CD4-positive, alpha-beta T cell treated with Interleukin-15 for 4 hours (primary cell): ENCODE measurements around the gene GPR27.

Experiments used
- DNase-seq: peaks from one replicate; pipeline ENCODE4 v3.0.0-alpha.2; 2020; ENCODE audit warnings: low spot score

The GPR27 gene

GRCh38 chr3:71733319-71733718 is 20.3 kb upstream of the GPR27 start:
- no peak for DNase-seq

GRCh38 chr3:71734881-71735280 is 18.8 kb upstream of the GPR27 start:
- no peak for DNase-seq

DNA sequence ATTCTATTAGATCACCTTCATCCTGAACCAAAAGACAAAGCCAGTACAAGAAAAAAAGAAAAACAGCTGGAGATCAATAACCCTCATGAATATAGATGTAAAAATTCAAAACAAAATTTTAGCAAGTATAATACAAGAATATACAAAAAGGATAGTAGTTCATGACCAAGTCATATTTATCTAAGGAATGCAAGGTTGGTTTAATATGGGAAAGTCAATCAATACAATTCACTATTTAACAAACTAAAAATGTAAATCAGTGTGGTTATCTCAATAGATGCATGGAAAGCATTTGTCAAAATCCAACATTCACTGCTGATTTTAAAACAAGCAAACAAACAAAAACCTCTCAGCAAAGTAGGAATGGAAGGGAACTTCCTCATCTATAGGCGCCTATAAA is 11.0 kb upstream of the GPR27 start:
- DNase-seq, result no peak

GRCh38 chr3:71744738-71745137 is 8.9 kb upstream of the GPR27 start:
- no peak for DNase-seq

GRCh38 chr3:71751602-71752001 is 2.1 kb upstream of the GPR27 start:
- no peak for DNase-seq

DNA sequence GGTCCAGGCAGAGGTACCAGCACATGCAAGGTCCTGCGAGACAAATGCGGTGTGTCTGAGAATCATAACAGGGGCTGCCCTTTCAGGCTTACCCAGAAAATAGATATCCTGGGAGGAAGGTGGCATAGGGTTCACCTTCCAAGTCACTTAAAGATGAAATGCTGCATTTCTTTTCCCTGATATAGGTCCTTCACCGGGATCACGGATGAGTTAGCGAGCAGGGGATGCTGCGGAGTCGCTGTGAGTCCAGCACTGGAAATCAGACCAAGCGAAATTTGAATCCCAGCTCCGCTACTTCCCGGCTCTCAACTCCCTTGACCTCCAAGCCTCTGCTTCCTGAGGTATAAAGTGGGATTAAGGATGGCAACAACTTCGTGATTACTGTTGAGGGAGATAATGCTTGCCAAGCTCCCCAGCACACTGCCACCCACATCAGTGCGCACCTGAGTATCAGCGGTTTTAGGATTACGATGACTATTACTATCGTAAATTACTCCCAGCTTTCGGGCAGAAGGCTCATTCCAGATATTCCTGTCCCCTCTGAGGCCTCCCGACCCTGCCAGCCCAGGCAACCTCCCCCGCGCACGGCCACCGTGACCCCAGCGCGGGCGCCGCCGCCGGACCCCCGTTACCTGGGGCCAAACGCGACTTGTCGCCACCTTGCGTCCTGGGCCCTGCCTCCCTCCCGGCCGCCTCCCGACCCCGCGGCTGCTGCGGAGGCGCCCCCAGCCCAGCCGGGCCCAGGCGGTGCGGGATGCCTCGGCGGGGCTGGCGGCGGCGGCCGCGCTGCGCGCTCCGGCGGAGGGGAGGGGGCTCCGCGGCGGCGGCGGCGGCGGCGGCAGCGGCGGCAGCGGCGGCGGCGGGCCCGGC is 589 bp upstream of the GPR27 start:
- DNase-seq, result no peak

DNA sequence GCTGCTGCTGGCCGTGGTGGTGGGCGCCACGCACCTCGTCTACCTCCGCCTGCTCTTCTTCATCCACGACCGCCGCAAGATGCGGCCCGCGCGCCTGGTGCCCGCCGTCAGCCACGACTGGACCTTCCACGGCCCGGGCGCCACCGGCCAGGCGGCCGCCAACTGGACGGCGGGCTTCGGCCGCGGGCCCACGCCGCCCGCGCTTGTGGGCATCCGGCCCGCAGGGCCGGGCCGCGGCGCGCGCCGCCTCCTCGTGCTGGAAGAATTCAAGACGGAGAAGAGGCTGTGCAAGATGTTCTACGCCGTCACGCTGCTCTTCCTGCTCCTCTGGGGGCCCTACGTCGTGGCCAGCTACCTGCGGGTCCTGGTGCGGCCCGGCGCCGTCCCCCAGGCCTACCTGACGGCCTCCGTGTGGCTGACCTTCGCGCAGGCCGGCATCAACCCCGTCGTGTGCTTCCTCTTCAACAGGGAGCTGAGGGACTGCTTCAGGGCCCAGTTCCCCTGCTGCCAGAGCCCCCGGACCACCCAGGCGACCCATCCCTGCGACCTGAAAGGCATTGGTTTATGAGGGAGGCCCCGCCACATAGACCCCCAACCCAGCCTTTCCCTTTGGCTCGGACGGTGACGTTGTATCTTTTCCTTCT is 1.1 kb downstream of the GPR27 start:
- no peak for DNase-seq

- DNase-seq, result no peak
These were observed 4.4 kb downstream of the GPR27 start for GRCh38 chr3:71758091-71758490.

DNA sequence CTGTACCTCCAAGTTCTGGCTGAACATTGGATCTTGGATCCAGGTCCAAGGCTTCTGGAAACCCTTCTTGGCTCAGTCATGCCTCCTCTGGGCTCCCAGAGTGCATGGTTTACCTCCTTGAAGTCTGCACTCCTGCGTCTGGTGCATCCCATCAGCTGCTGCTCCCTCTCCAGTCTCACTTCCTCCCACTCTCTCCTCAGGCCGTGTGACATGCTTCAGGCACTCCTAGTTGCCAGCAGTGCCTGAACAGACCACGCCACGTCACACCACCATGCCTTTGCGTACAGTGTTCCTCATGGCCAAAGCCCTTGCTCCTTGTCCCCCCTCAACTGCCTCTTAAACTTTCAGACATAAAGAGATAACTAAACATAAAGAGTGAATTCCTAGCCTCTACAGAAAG is 5.7 kb downstream of the GPR27 start:
- DNase-seq, result no peak

DNA sequence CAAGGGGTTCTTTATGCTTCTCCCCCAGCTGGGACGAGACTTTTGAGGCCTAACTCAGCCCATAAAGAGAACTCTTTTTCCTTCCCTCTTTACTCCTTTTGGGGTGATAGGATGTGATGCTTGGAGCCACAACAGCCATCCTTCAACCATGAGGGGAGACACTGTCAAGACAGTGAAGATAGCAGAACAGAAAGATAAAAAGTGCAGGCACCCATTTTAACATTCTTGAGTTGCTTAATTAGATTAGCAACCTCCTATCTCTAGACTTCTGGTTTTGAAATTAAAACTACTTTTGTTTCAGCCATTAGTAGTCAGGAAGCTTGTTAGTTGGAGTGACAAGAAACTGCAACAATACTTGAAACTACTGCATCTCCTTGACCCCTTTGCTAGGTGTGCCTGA is 6.5 kb downstream of the GPR27 start:
- no peak for DNase-seq

DNA sequence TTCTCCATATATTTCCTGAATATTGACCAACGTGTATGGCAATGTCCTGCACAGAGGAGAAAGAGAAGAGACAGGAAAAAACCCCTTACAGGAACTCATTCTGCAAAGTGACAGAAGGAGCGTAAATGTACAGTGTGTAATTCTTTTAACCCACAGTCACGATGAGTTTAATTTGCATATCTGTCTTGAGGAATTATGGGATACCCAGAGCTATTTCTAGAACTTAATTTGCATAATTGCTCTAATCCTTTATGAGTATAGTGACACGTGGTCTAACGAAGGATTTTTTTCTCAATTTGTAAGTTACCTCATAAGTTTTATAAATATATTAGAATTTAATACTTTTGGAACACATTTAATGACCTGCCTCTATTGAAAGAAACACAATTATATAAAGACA is 9.8 kb downstream of the GPR27 start:
- DNase-seq, result no peak

GRCh38 chr3:71771126-71771525 is 17.5 kb downstream of the GPR27 start:
- no peak for DNase-seq

DNA sequence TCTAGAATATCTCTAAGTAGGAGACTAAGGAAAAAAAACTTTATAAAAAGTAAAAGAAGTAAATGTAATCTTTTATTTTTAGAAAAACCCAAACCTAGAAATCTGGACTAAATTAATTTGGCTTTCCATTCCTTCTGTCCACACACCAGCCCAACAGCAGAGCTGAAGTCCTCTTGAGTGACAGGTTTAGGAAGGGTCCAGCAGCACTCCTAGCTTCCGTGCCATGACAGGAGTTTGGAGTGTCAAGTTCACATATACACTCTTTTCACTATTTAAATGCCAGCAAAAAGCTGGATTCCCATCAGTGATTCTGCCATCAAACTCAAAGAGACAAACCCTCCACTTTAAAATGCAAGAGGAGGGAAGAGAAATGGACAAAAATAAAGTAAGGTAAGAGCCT is 18.2 kb downstream of the GPR27 start:
- no peak for DNase-seq

GRCh38 chr3:71776538-71776937 is 22.9 kb downstream of the GPR27 start:
- no peak for DNase-seq

- no peak for DNase-seq
These were observed 24.7 kb downstream of the GPR27 start for GRCh38 chr3:71778353-71778752.

DNA sequence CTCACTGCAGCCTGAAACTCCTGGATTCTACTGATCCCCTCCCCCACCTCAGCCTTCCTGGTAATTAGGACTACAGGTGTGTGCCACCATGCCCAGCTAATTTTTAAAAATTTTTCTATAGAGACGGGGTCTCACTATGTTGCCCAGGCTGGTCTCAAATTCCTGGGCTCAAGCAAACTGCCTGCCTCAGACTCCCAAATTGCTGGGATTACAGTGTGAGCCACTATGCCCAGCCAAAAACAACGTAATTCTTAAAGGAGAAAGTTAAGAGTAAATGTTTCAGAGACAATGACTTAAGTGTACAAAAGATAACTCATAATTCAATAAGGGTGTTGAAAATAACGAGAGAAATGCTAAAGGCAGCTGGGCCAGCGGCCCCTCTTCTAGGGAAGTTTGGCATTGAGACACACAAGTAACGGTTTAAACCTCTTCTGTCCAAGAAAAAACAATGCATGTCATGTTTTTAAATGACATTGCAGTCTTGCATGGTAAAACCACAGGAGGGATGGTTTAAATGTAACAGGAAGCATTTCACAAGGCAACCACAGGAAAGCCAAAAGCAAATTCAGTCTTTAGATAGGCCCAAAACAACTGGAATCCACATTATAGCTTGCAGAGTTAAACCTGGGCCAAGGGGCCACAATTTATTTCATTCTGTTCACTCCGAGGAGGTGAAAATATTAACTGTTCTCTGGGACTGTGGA is 26.2 kb downstream of the GPR27 start:
- no peak for DNase-seq

DNA sequence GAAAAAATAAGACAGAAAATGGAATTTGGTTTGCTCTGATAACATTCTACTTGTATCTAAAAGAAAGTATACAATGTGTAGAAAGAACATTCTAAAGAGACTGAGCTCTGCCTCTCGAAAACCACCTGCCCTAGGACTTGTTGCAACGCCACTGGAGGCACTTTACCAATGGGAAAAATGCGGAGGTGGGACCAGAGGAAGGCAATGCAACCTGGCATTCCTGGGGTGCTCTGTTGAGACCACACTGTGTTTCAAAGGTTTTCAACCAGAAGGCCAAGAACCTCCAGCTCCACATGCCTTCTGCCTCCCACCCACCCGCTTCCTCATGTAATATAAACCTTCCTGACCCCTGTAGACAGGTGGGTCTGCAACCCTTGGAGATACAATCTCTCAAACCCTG is 26.8 kb downstream of the GPR27 start:
- DNase-seq, result no peak

- no peak for DNase-seq
These were observed 29.5 kb downstream of the GPR27 start for GRCh38 chr3:71783152-71783551.

GRCh38 chr3:71784201-71784913 is 30.7 kb downstream of the GPR27 start:
- DNase-seq, result no peak

- DNase-seq, result peak; percentile 9
These were observed 31.4 kb downstream of the GPR27 start, which contains the start of gene PROK2 for GRCh38 chr3:71784914-71785531. PROK2 (minus strand) TSS chr3:71785148; CDS start chr3:71785052, 96 bp downstream.

- no peak for DNase-seq
These were observed 32.0 kb downstream of the GPR27 start for GRCh38 chr3:71785532-71786216.
